Endodermal cell (in vitro differentiated cells): ENCODE results near the gene ITSN1. TPM values are rescaled to one million over a fixed set of nuclear protein-coding genes. Genes with fewer than 3 reads are reported as not detected.

Source experiments
- DNase-seq: peaks from one replicate; pipeline ENCODE4 v3.0.0-alpha.2; 2017
- H3K27ac ChIP-seq: 2 replicates; pipeline ENCODE4 v1.5.1; 2013; ENCODE audit warnings: mild to moderate bottlenecking, low read depth, low read length, moderate library complexity
- H3K27me3 ChIP-seq: 2 replicates; pipeline ENCODE4 v1.6.1; 2013; ENCODE audit warnings: mild to moderate bottlenecking, low read length, moderate library complexity; ENCODE audit not compliant: insufficient read depth, control insufficient read depth, poor library complexity, severe bottlenecking
- H3K36me3 ChIP-seq: 2 replicates; pipeline ENCODE4 v1.7.0; 2013; ENCODE audit warnings: mild to moderate bottlenecking, low read length, moderate library complexity; ENCODE audit not compliant: control insufficient read depth, insufficient read depth
- H3K4me1 ChIP-seq: one replicate; pipeline ENCODE4 v1.7.0; 2013; ENCODE audit warnings: low read length; ENCODE audit not compliant: control insufficient read depth, insufficient read depth
- H3K4me3 ChIP-seq: 2 replicates; pipeline ENCODE4 v1.5.1; 2013; ENCODE audit warnings: mild to moderate bottlenecking, low read length, moderate library complexity
- H3K9ac ChIP-seq: 2 replicates; pipeline ENCODE4 v1.6.1; 2013; ENCODE audit warnings: mild to moderate bottlenecking, low read length, moderate library complexity; ENCODE audit not compliant: poor library complexity, severe bottlenecking; ENCODE audit errors: extremely low read depth
- H3K9me3 ChIP-seq: 2 replicates; pipeline ENCODE4 v1.6.1; 2013; ENCODE audit warnings: mild to moderate bottlenecking, low read length, moderate library complexity; ENCODE audit not compliant: control insufficient read depth
- H3K27ac Mint-ChIP-seq: 2 replicates; pipeline ENCODE4 v1.8.0; 2020; ENCODE audit warnings: mixed read lengths
- H3K27me3 Mint-ChIP-seq: 2 replicates; pipeline ENCODE4 v1.8.0; 2021; ENCODE audit warnings: mild to moderate bottlenecking, mixed read lengths; ENCODE audit not compliant: insufficient read depth
- H3K36me3 Mint-ChIP-seq: 2 replicates; pipeline ENCODE4 v1.8.0; 2020; ENCODE audit warnings: low read depth, mixed read lengths
- H3K4me1 Mint-ChIP-seq: 2 replicates; pipeline ENCODE4 v1.8.0; 2020; ENCODE audit warnings: mixed read lengths
- H3K4me3 Mint-ChIP-seq: 2 replicates; pipeline ENCODE4 v1.8.0; 2020; ENCODE audit warnings: mild to moderate bottlenecking, moderate library complexity, mixed read lengths
- H3K9me3 Mint-ChIP-seq: 2 replicates; pipeline ENCODE4 v1.8.0; 2020; ENCODE audit warnings: mild to moderate bottlenecking, mixed read lengths
- CTCF ChIP-seq: fragments of 200-600 bp; sonication (generic); conservative IDR thresholded peaks from 2 replicates; pipeline ENCODE4 v1.5.0; 2021; ENCODE audit warnings: antibody characterized with exemption, mild to moderate bottlenecking
- WGBS, 2 experiments: methylation state at CpG; one replicate each; pipeline versions ENCODE4 v1.1.5 to v1.1.7; 2013; ENCODE audit warnings: missing lambda C conversion rate in 2 of 2, mixed read lengths in 1 of 2; ENCODE audit not compliant: insufficient coverage in 1 of 2, insufficient read length in 1 of 2; 5-methylcytosine and 5-hydroxymethylcytosine counted together
- total RNA-seq, 2 donors: library from RNA; stranded (reverse); fragmentation: NEBNext Ultra II Directional in 1 of 2; extraction: Animal tissue kit (Norgen Biotek cat#: 25700) in 1 of 2; gene quantifications; 2 replicates in 1 of 2; 3 replicates in 1 of 2; pipeline ENCODE4 v1.2.1, GENCODE V29; 2021

Gene ITSN1
- total RNA-seq, 2 donors from 2014 or later: 89.6 to 104 TPM

DNA sequence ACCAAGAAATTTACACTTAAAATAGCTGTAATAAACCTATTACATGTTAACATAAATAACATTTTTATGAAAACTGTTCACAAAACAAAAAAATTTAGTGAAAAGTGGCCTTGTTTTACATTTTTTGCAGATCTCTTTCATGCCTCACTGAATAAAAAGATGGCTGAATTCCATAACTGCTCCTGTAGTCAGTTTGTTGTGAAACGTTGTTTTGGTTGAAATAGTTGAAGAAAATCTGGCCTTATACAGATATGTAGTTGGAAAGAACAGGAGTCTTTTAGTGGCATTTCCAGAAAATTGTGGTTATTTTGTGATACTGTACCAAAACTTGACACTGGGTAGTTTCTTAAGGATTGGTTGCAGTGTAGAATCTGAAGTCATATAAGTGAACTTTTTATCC lies 18.1 kb downstream of the ITSN1 start:
- no peak for DNase-seq
- Histone ChIP-seq H3K27me3 (no peaks in the 10 kb centered on the region), H3K36me3 (peaks cover 5% of the 10 kb centered on the region), H3K9me3 (peaks cover 6% of the 10 kb centered on the region), H3K4me1 (peaks cover 9% of the 10 kb centered on the region), H3K4me3 (no peak overlapping the region), H3K9ac (no peak overlapping the region), H3K27ac (no peak overlapping the region)
- TF ChIP-seq CTCF: no peak
- no peak overlapping the region for H3K4me3 Mint-ChIP-seq
- 92 to 94% methylated on average over 1 of the region's 1 CpG for WGBS, 2 experiments
- peaks cover 36% of the 10 kb centered on the region for H3K4me1 Mint-ChIP-seq
- H3K9me3 Mint-ChIP-seq: peaks cover 3% of the 10 kb centered on the region
- peak overlapping the region; percentile 44 for H3K27ac Mint-ChIP-seq
- no peaks in the 10 kb centered on the region for H3K27me3 Mint-ChIP-seq
- peaks cover 4% of the 10 kb centered on the region for H3K36me3 Mint-ChIP-seq

- no peaks in the 10 kb centered on the region for H3K27me3 Mint-ChIP-seq
- H3K9me3 ChIP-seq: peaks cover 6% of the 10 kb centered on the region
- peaks cover 5% of the 10 kb centered on the region for H3K36me3 ChIP-seq
- no peak overlapping the region for H3K4me3 Mint-ChIP-seq
- peak overlapping the region; percentile 5 for H3K4me3 ChIP-seq
- peaks cover 29% of the 10 kb centered on the region for H3K4me1 Mint-ChIP-seq
- no peaks in the 10 kb centered on the region for H3K27me3 ChIP-seq
- peaks cover 3% of the 10 kb centered on the region for H3K9me3 Mint-ChIP-seq
- H3K36me3 Mint-ChIP-seq: peaks cover 4% of the 10 kb centered on the region
- H3K27ac Mint-ChIP-seq: no peak overlapping the region
- TF ChIP-seq CTCF: no peak
- WGBS, 2 experiments: 90 to 100% methylated on average over 1 of the region's 1 CpG
- DNase-seq: no peak
- peaks cover 6% of the 10 kb centered on the region for H3K4me1 ChIP-seq
- no peak overlapping the region for H3K9ac ChIP-seq
- H3K27ac ChIP-seq: no peak overlapping the region
Observed at GRCh38 chr21:33661146-33661545, 18.8 kb downstream of the ITSN1 start.

DNA sequence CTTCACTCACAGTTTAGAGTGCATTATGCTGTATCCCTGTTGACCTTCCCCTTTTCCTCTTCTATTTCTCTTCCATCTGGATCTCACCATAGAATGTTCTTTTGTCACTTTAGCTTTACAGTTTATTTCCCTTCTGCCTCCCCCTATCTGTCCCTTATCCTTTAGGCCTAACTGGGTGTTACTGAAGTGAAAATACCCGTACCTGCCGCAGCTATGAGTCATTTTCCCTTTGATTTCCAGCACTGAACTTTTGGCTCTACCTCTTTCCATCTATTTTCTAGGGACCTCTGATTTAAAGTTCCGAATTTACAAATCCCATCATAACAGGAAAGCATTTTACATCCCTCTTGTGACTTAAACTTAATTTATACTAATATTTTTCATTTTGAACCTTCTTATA lies 19.7 kb downstream of the ITSN1 start:
- Histone ChIP-seq H3K36me3 (peaks cover 5% of the 10 kb centered on the region), H3K27me3 (no peaks in the 10 kb centered on the region), H3K9me3 (peaks cover 6% of the 10 kb centered on the region), H3K4me1 (peaks cover 6% of the 10 kb centered on the region), H3K9ac (no peak overlapping the region), H3K27ac (no peak overlapping the region), H3K4me3 (no peak overlapping the region)
- no peak for DNase-seq
- peaks cover 32% of the 10 kb centered on the region for H3K4me1 Mint-ChIP-seq
- peak overlapping the region; percentile 52 for H3K27ac Mint-ChIP-seq
- no peak for TF ChIP-seq CTCF
- H3K9me3 Mint-ChIP-seq: peaks cover 3% of the 10 kb centered on the region
- H3K36me3 Mint-ChIP-seq: peaks cover 4% of the 10 kb centered on the region
- H3K27me3 Mint-ChIP-seq: no peaks in the 10 kb centered on the region
- H3K4me3 Mint-ChIP-seq: no peak overlapping the region
- 83 to 89% methylated on average over 2 to 3 of the region's 3 CpGs for WGBS, 2 experiments
